Epithelial cell of esophagus (primary cell): Measurements from ENCODE around the gene PSTPIP1.

Experiments
- DNase-seq: peaks from one replicate; pipeline ENCODE4 v3.0.0; 2010; ENCODE audit warnings: low read depth
- H3K4me3 ChIP-seq: 2 replicates; pipeline ENCODE4 v1.5.1; 2011; ENCODE audit warnings: mild to moderate bottlenecking, low read length, control low read depth
- TF ChIP-seq, protein P1 (sequence below): IDR thresholded peaks from 2 replicates; pipeline ENCODE4 v1.5.1; 2011; ENCODE audit warnings: low read depth, mild to moderate bottlenecking, low read length, control low read depth, inconsistent platforms; ENCODE audit not compliant: insufficient read depth; ENCODE audit errors: missing control alignments

PSTPIP1 gene

DNA sequence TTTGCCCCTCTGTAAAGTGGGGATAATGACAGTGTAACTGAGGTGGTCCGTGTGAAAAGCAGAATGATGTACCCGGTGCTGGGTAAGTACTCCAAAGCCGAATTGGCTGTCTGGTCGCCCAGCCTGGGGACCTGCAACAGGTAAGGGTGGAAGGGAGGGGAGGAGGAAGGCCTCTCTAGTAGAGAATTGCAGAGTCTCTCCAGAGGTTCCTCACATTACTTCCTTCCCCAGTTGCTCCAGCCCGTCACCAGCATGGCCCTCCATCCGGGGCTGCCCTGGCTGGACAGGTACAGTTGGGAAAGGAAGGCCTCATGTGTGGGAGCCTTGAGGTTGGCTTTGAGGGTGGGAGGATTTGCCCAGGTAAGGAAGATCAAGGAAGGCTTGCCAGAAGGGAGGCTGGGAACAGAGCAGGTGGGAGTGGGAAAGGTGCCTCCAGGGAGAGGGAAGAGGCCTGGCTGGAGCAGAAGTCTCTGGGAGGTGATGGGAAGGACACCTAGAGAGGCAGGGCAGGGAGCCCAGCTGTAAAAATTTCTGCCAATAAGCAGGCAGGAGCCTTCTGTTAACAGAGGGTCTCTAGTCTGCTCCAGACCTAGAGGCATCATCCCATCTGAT, 1.7 kb upstream of the PSTPIP1 start:
- TF ChIP-seq, protein P1, sequence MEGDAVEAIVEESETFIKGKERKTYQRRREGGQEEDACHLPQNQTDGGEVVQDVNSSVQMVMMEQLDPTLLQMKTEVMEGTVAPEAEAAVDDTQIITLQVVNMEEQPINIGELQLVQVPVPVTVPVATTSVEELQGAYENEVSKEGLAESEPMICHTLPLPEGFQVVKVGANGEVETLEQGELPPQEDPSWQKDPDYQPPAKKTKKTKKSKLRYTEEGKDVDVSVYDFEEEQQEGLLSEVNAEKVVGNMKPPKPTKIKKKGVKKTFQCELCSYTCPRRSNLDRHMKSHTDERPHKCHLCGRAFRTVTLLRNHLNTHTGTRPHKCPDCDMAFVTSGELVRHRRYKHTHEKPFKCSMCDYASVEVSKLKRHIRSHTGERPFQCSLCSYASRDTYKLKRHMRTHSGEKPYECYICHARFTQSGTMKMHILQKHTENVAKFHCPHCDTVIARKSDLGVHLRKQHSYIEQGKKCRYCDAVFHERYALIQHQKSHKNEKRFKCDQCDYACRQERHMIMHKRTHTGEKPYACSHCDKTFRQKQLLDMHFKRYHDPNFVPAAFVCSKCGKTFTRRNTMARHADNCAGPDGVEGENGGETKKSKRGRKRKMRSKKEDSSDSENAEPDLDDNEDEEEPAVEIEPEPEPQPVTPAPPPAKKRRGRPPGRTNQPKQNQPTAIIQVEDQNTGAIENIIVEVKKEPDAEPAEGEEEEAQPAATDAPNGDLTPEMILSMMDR: no peak
- no peak for DNase-seq
- H3K4me3 ChIP-seq: no peak overlapping the region

GRCh38 chr15:76994001-76994400, 925 bp upstream of the PSTPIP1 start:
- peak; percentile 80 for DNase-seq
- H3K4me3 ChIP-seq: no peak overlapping the region
- TF ChIP-seq, protein P1: no peak

- H3K4me3 ChIP-seq: no peak overlapping the region
- DNase-seq: no peak
- TF ChIP-seq, protein P1: no peak
These were observed 430 bp upstream of the PSTPIP1 start for GRCh38 chr15:76994496-76994895.

DNA sequence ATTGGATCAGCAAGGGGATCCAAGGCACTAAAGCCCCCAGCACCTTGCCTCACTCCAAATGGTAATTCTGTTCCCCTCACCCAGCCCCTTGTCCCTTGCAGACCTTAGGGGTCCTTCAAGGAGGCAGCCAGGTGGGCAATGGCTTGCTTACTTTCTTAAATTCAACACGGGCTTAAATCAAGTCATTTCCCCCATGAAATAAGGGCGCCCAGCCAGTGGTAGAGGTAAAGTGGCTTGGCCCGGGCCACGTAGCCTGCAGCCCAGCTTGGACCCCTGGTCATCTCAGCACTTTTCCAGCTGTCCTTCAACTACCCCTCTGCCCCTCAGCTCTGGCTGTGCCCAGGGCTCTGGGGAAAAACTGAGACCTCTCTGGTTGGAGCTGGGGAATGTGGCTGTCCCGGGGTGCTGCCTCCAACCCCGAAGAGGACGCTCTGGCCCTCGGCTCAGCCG, 1.2 kb downstream of the PSTPIP1 start:
- no peak for DNase-seq
- H3K4me3 ChIP-seq: no peak overlapping the region
- TF ChIP-seq, protein P1: no peak

GRCh38 chr15:76996526-76997401, 1.8 kb downstream of the PSTPIP1 start:
- H3K4me3 ChIP-seq: no peak overlapping the region
- peak; percentile 48 for DNase-seq
- TF ChIP-seq, protein P1: no peak

DNA sequence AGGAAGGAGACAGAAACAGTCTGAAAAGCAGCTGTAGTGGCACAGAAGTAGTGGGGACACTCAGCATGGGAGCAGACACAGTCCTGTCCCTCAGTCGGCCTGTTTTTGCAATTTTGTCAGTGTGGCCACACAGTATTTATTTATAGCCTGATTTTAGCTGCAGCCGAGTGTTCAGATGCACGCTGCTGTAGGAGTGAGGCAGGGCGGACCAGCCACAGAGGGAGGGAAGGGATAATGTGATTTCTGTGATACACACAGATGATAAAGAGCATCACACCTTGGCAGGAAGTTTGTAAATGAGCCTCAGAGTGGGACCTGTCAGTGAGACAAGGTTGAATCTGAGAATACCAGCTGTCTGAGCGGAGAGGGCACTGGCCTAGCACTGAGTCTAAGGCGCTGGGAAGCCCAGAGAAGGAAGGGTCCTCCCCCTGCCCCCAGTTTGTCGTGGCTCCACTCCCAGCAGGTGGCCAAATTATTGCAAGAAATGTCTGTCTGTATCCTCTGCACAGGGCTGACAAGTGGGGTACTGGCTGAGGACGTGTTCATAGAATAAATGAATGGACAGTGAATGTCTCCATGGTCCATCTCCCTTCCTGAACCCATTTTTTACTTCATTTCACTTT, 3.8 kb downstream of the PSTPIP1 start:
- no peak for DNase-seq
- TF ChIP-seq, protein P1: no peak
- H3K4me3 ChIP-seq: no peak overlapping the region
